ENCODE measurements around the gene CCDC85A.

Gene CCDC85A

GRCh38 chr2:56263876-56264275, 80.1 kb downstream of the CCDC85A start:
- Histone ChIP-seq H3K18ac (ENCODE audit: low read length) (no peak overlapping the region), H4K91ac (ENCODE audit: low read depth, low read length, poor library complexity) (no peak overlapping the region), H3K23ac (ENCODE audit: low read depth, low read length, poor library complexity) (no peak overlapping the region), H3K14ac (ENCODE audit: low read length) (no peak overlapping the region), H3K79me1 (ENCODE audit: low read depth, low read length) (no peaks in the 10 kb centered on the region), H3K4me1 (ENCODE audit: control insufficient read depth in 2 of 2, insufficient read depth in 1 of 2, low read depth in 1 of 2, low read length in 2 of 2) (no peaks in the 10 kb centered on the region), H2BK12ac (ENCODE audit: low read length) (no peak overlapping the region), H3K4ac (ENCODE audit: low read length) (no peak overlapping the region), H2BK120ac (ENCODE audit: low read depth, low read length) (no peak overlapping the region), H3K4me3 (ENCODE audit: low read length in 2 of 2) (no peak overlapping the region), H4K8ac (ENCODE audit: low read depth, low read length) (no peak overlapping the region), H3K9me3 (replicated peaks in 1 of 2; ENCODE audit: control insufficient read depth in 2 of 2, insufficient read depth in 1 of 2, low read depth in 1 of 2, low read length in 2 of 2) (no peaks in the 10 kb centered on the region), H3K4me2 (ENCODE audit: insufficient read depth, low read length, poor library complexity, severe bottlenecking) (no peak overlapping the region), H3K36me3 (replicated peaks in 1 of 2; ENCODE audit: control insufficient read depth in 2 of 2, insufficient read depth in 2 of 2, low read length in 2 of 2) (no peaks in the 10 kb centered on the region), H2AK5ac (ENCODE audit: low read depth, low read length) (no peak overlapping the region), H2BK5ac (ENCODE audit: low read length) (no peak overlapping the region), H3K27ac (replicated peaks; ENCODE audit: low read length) (no peak overlapping the region), H2AFZ (ENCODE audit: low read length) (no peak overlapping the region), H3K27me3 (ENCODE audit: control insufficient read depth in 3 of 3, insufficient read depth in 3 of 3, low read depth in 1 of 3, low read length in 3 of 3) (no peaks in the 10 kb centered on the region), H2BK15ac (ENCODE audit: low read length) (no peak overlapping the region), H3K9ac (ENCODE audit: low read depth, low read length, poor library complexity) (no peak overlapping the region)
- DNase-seq (ENCODE audit: low spot score) = no peak
- no CpG with 5 or more reads among the region's 2 CpGs for WGBS, 2 donors (ENCODE audit: extremely low coverage in 2 of 2, insufficient read length in 2 of 2, insufficient replicate concordance in 1 of 2)

- no peak overlapping the region for H3K9ac ChIP-seq (ENCODE audit: low read depth, low read length, poor library complexity)
Measured at GRCh38 chr2:56266761-56267414, 83.1 kb downstream of the CCDC85A start.

GRCh38 chr2:56267415-56267788, 83.6 kb downstream of the CCDC85A start:
- Histone ChIP-seq H3K9me3 (replicated peaks in 1 of 2; ENCODE audit: control insufficient read depth in 2 of 2, insufficient read depth in 1 of 2, low read depth in 1 of 2, low read length in 2 of 2) (no peaks in the 10 kb centered on the region), H3K27ac (replicated peaks; ENCODE audit: low read length) (no peak overlapping the region), H2AK5ac (ENCODE audit: low read depth, low read length) (no peak overlapping the region), H3K4me2 (ENCODE audit: insufficient read depth, low read length, poor library complexity, severe bottlenecking) (no peak overlapping the region), H3K18ac (ENCODE audit: low read length) (no peak overlapping the region), H4K91ac (ENCODE audit: low read depth, low read length, poor library complexity) (no peak overlapping the region), H4K8ac (ENCODE audit: low read depth, low read length) (no peak overlapping the region), H2AFZ (ENCODE audit: low read length) (no peak overlapping the region), H3K27me3 (ENCODE audit: control insufficient read depth in 3 of 3, insufficient read depth in 3 of 3, low read depth in 1 of 3, low read length in 3 of 3) (no peaks in the 10 kb centered on the region), H3K14ac (ENCODE audit: low read length) (no peak overlapping the region), H3K4ac (ENCODE audit: low read length) (no peak overlapping the region), H3K79me1 (ENCODE audit: low read depth, low read length) (no peaks in the 10 kb centered on the region), H3K4me3 (ENCODE audit: low read length in 2 of 2) (no peak overlapping the region), H2BK5ac (ENCODE audit: low read length) (no peak overlapping the region), H2BK15ac (ENCODE audit: low read length) (no peak overlapping the region), H3K36me3 (replicated peaks in 1 of 2; ENCODE audit: control insufficient read depth in 2 of 2, insufficient read depth in 2 of 2, low read length in 2 of 2) (no peaks in the 10 kb centered on the region), H3K4me1 (ENCODE audit: control insufficient read depth in 2 of 2, insufficient read depth in 1 of 2, low read depth in 1 of 2, low read length in 2 of 2) (no peaks in the 10 kb centered on the region), H2BK12ac (ENCODE audit: low read length) (no peak overlapping the region), H2BK120ac (ENCODE audit: low read depth, low read length) (no peak overlapping the region), H3K23ac (ENCODE audit: low read depth, low read length, poor library complexity) (no peak overlapping the region), H3K9ac (ENCODE audit: low read depth, low read length, poor library complexity) (no peak overlapping the region)
- whole genome bisulfite sequencing, 2 donors (ENCODE audit: extremely low coverage in 2 of 2, insufficient read length in 2 of 2, insufficient replicate concordance in 1 of 2) = no CpG with 5 or more reads among the region's 3 CpGs
- no peak for DNase-seq (ENCODE audit: low spot score)

More at GRCh38 chr2:56266761-56267414, 83.1 kb downstream of the CCDC85A start:
- Histone ChIP-seq H3K27ac (replicated peaks; ENCODE audit: low read length) (no peak overlapping the region), H3K36me3 (replicated peaks in 1 of 2; ENCODE audit: control insufficient read depth in 2 of 2, insufficient read depth in 2 of 2, low read length in 2 of 2) (no peaks in the 10 kb centered on the region), H3K79me1 (ENCODE audit: low read depth, low read length) (no peaks in the 10 kb centered on the region), H3K23ac (ENCODE audit: low read depth, low read length, poor library complexity) (no peak overlapping the region), H2BK5ac (ENCODE audit: low read length) (no peak overlapping the region), H2BK12ac (ENCODE audit: low read length) (no peak overlapping the region), H2AFZ (ENCODE audit: low read length) (no peak overlapping the region), H3K4me3 (ENCODE audit: low read length in 2 of 2) (no peak overlapping the region), H2BK15ac (ENCODE audit: low read length) (no peak overlapping the region), H4K91ac (ENCODE audit: low read depth, low read length, poor library complexity) (no peak overlapping the region), H2AK5ac (ENCODE audit: low read depth, low read length) (no peak overlapping the region), H3K27me3 (ENCODE audit: control insufficient read depth in 3 of 3, insufficient read depth in 3 of 3, low read depth in 1 of 3, low read length in 3 of 3) (no peaks in the 10 kb centered on the region), H3K4ac (ENCODE audit: low read length) (no peak overlapping the region), H3K14ac (ENCODE audit: low read length) (no peak overlapping the region), H3K9me3 (replicated peaks in 1 of 2; ENCODE audit: control insufficient read depth in 2 of 2, insufficient read depth in 1 of 2, low read depth in 1 of 2, low read length in 2 of 2) (no peaks in the 10 kb centered on the region), H2BK120ac (ENCODE audit: low read depth, low read length) (no peak overlapping the region), H3K18ac (ENCODE audit: low read length) (no peak overlapping the region), H4K8ac (ENCODE audit: low read depth, low read length) (no peak overlapping the region), H3K4me1 (ENCODE audit: control insufficient read depth in 2 of 2, insufficient read depth in 1 of 2, low read depth in 1 of 2, low read length in 2 of 2) (no peaks in the 10 kb centered on the region), H3K4me2 (ENCODE audit: insufficient read depth, low read length, poor library complexity, severe bottlenecking) (no peak overlapping the region)
- DNase-seq (ENCODE audit: low spot score) = no peak
- WGBS, 2 donors (ENCODE audit: extremely low coverage in 2 of 2, insufficient read length in 2 of 2, insufficient replicate concordance in 1 of 2) = no CpG with 5 or more reads among the region's 5 CpGs

GRCh38 chr2:56268856-56269255, 85.1 kb downstream of the CCDC85A start:
- no peak overlapping the region for H3K23ac ChIP-seq (ENCODE audit: low read depth, low read length, poor library complexity)
- H3K9ac ChIP-seq (ENCODE audit: low read depth, low read length, poor library complexity) = no peak overlapping the region
- H4K8ac ChIP-seq (ENCODE audit: low read depth, low read length) = no peak overlapping the region
- no peak overlapping the region for H3K27ac ChIP-seq (replicated peaks; ENCODE audit: low read length)
- no peak overlapping the region for H2AFZ ChIP-seq (ENCODE audit: low read length)
- H2BK5ac ChIP-seq (ENCODE audit: low read length) = no peak overlapping the region
- H2BK15ac ChIP-seq (ENCODE audit: low read length) = no peak overlapping the region
- H4K91ac ChIP-seq (ENCODE audit: low read depth, low read length, poor library complexity) = no peak overlapping the region
- no peak overlapping the region for H2AK5ac ChIP-seq (ENCODE audit: low read depth, low read length)
- H2BK120ac ChIP-seq (ENCODE audit: low read depth, low read length) = no peak overlapping the region
- no peaks in the 10 kb centered on the region for H3K36me3 ChIP-seq (replicated peaks in 1 of 2; ENCODE audit: control insufficient read depth in 2 of 2, insufficient read depth in 2 of 2, low read length in 2 of 2)
- no peak overlapping the region for H3K14ac ChIP-seq (ENCODE audit: low read length)
- no peak overlapping the region for H3K4me2 ChIP-seq (ENCODE audit: insufficient read depth, low read length, poor library complexity, severe bottlenecking)
- no peak overlapping the region for H2BK12ac ChIP-seq (ENCODE audit: low read length)
- H3K79me1 ChIP-seq (ENCODE audit: low read depth, low read length) = no peaks in the 10 kb centered on the region
- no peak overlapping the region for H3K4me3 ChIP-seq (ENCODE audit: low read length in 2 of 2)
- DNase-seq (ENCODE audit: low spot score) = no peak
- H3K9me3 ChIP-seq (replicated peaks in 1 of 2; ENCODE audit: control insufficient read depth in 2 of 2, insufficient read depth in 1 of 2, low read depth in 1 of 2, low read length in 2 of 2) = no peaks in the 10 kb centered on the region
- no peak overlapping the region for H3K4ac ChIP-seq (ENCODE audit: low read length)
- H3K18ac ChIP-seq (ENCODE audit: low read length) = no peak overlapping the region
- H3K27me3 ChIP-seq (ENCODE audit: control insufficient read depth in 3 of 3, insufficient read depth in 3 of 3, low read depth in 1 of 3, low read length in 3 of 3) = no peaks in the 10 kb centered on the region
- no peaks in the 10 kb centered on the region for H3K4me1 ChIP-seq (ENCODE audit: control insufficient read depth in 2 of 2, insufficient read depth in 1 of 2, low read depth in 1 of 2, low read length in 2 of 2)
- no CpG with 5 or more reads among the region's 2 CpGs for WGBS, 2 donors (ENCODE audit: extremely low coverage in 2 of 2, insufficient read length in 2 of 2, insufficient replicate concordance in 1 of 2)
